Natural killer cell (primary cell): ENCODE data around the gene ZFYVE27. TPM values are rescaled to one million over a fixed set of nuclear protein-coding genes. Genes with fewer than 3 reads are reported as not detected.

Experiments
- ATAC-seq, 3 donors: fragments of 150-1000 bp in 2 of 3; fragments of 200-7000 bp in 1 of 3; cut with Tn5 transposase; 1 replicate in 1 of 3; 2 replicates in 2 of 3; pipeline ENCODE4 v1.10.0; 2021; ENCODE audit warnings: mild to moderate bottlenecking in 2 of 3, moderate library complexity in 2 of 3
- DNase-seq, 2 donors: peaks; one replicate each; pipeline versions ENCODE4 v3.0.0 to v3.0.0-alpha.2; 2013 to 2021; ENCODE audit warnings: mixed read lengths in 1 of 2
- H3K27ac ChIP-seq: one replicate; pipeline ENCODE4 v1.5.1; 2013; ENCODE audit warnings: mild to moderate bottlenecking, low read length
- H3K27me3 ChIP-seq: one replicate; pipeline ENCODE4 v1.6.1; 2013; ENCODE audit warnings: low read length; ENCODE audit not compliant: control insufficient read depth, insufficient read depth
- H3K36me3 ChIP-seq: one replicate; pipeline ENCODE4 v1.6.1; 2013; ENCODE audit warnings: low read length; ENCODE audit not compliant: control insufficient read depth, insufficient read depth
- H3K4me1 ChIP-seq: one replicate; pipeline ENCODE4 v1.6.1; 2013; ENCODE audit warnings: low read length; ENCODE audit not compliant: control insufficient read depth, insufficient read depth
- H3K4me3 ChIP-seq: one replicate; pipeline ENCODE4 v1.5.1; 2013; ENCODE audit warnings: low read length
- H3K9me3 ChIP-seq: one replicate; pipeline ENCODE4 v1.6.1; 2013; ENCODE audit warnings: low read length; ENCODE audit not compliant: control insufficient read depth, insufficient read depth
- H3K27ac Mint-ChIP-seq, 2 donors: one replicate each; pipeline ENCODE4 v1.8.0; 2022; ENCODE audit warnings: mild to moderate bottlenecking in 2 of 2, mixed read lengths in 2 of 2, moderate library complexity in 1 of 2
- H3K27me3 Mint-ChIP-seq, 2 donors: one replicate each; pipeline ENCODE4 v1.8.0; 2022; ENCODE audit warnings: low read depth in 2 of 2, mixed read lengths in 2 of 2
- H3K36me3 Mint-ChIP-seq: one replicate; pipeline ENCODE4 v1.8.0; 2022; ENCODE audit warnings: mixed read lengths
- H3K4me1 Mint-ChIP-seq, 2 donors: one replicate each; pipeline ENCODE4 v1.8.0; 2022; ENCODE audit warnings: mixed read lengths in 2 of 2
- H3K4me3 Mint-ChIP-seq: one replicate; pipeline ENCODE4 v1.8.0; 2022; ENCODE audit warnings: mild to moderate bottlenecking, moderate library complexity, mixed read lengths
- H3K9me3 Mint-ChIP-seq, 2 donors: one replicate each; pipeline ENCODE4 v1.8.0; 2022; ENCODE audit warnings: mixed read lengths in 2 of 2
- CTCF ChIP-seq: fragments of 200-600 bp; IDR thresholded peaks from one replicate; pipeline ENCODE4 v1.8.0; 2022; ENCODE audit warnings: antibody characterized with exemption
- WGBS: methylation state at CpG from one replicate; pipeline ENCODE4 v1.1.7; 2013; ENCODE audit warnings: missing lambda C conversion rate; ENCODE audit not compliant: insufficient coverage; 5-methylcytosine and 5-hydroxymethylcytosine counted together
- intact Hi-C: fragments of 100-400 bp; cut with micrococcal nuclease; formaldehyde crosslinking; loops from one replicate; pipeline ENCODE4 v1.14.2; 2022
- total RNA-seq, 4 donors: library from RNA; stranded (reverse); fragments of 120-200 nt in 1 of 4; gene quantifications; one replicate each; pipeline versions ENCODE4 v1.2.3 to v1.2.4, GENCODE V29; 2013 to 2022

Gene ZFYVE27
- total RNA-seq, 3 donors from 2014 or later (not counting 1 experiment from before 2014, with no cell fraction given) = 63.0 to 82.8 (median 76.4) TPM

GRCh38 chr10:97724341-97724941 lies 12.5 kb upstream of the ZFYVE27 start:
- H3K4me3 Mint-ChIP-seq = no peak overlapping the region
- DNase-seq = no peak
- no peaks in the 10 kb centered on the region for H3K9me3 Mint-ChIP-seq
- Histone ChIP-seq H3K9me3 (no peaks in the 10 kb centered on the region), H3K27ac (no peak overlapping the region), H3K4me1 (no peaks in the 10 kb centered on the region), H3K27me3 (no peaks in the 10 kb centered on the region), H3K36me3 (no peaks in the 10 kb centered on the region), H3K4me3 (no peak overlapping the region)
- H3K27ac Mint-ChIP-seq = no peak overlapping the region
- 78% methylated on average over 4 of the region's 5 CpGs for WGBS
- no peaks in the 10 kb centered on the region for H3K36me3 Mint-ChIP-seq
- no peak for TF ChIP-seq CTCF
- no peaks in the 10 kb centered on the region for H3K4me1 Mint-ChIP-seq
- no peak for ATAC-seq
- H3K27me3 Mint-ChIP-seq = peaks cover 9 to 11% of the 10 kb centered on the region in 2 donors
- intact Hi-C loops = no loop called here

GRCh38 chr10:97726636-97727178 lies 10.2 kb upstream of the ZFYVE27 start:
- no peak overlapping the region for H3K4me3 Mint-ChIP-seq
- 95% methylated on average over 7 of the region's 8 CpGs for WGBS
- no peaks in the 10 kb centered on the region for H3K27me3 ChIP-seq
- H3K27ac Mint-ChIP-seq = no peak overlapping the region
- no peaks in the 10 kb centered on the region for H3K9me3 ChIP-seq
- no peaks in the 10 kb centered on the region for H3K9me3 Mint-ChIP-seq
- no peak overlapping the region for H3K4me3 ChIP-seq
- intact Hi-C loops = no loop called here
- peaks cover 8 to 15% of the 10 kb centered on the region in 2 donors for H3K27me3 Mint-ChIP-seq
- H3K36me3 ChIP-seq = no peaks in the 10 kb centered on the region
- no peak overlapping the region for H3K27ac ChIP-seq
- ATAC-seq (no peak), DNase-seq (no peak)
- H3K4me1 ChIP-seq = no peaks in the 10 kb centered on the region
- H3K4me1 Mint-ChIP-seq = no peaks in the 10 kb centered on the region
- TF ChIP-seq CTCF = no peak
- no peaks in the 10 kb centered on the region for H3K36me3 Mint-ChIP-seq

- Mint-ChIP-seq H3K4me3 (no peak overlapping the region), H3K27me3 (peaks cover 8 to 15% of the 10 kb centered on the region in 2 donors), H3K9me3 (no peaks in the 10 kb centered on the region), H3K27ac (no peak overlapping the region), H3K36me3 (no peaks in the 10 kb centered on the region), H3K4me1 (no peaks in the 10 kb centered on the region)
- Histone ChIP-seq H3K27me3 (no peaks in the 10 kb centered on the region), H3K36me3 (no peaks in the 10 kb centered on the region), H3K4me1 (no peaks in the 10 kb centered on the region), H3K4me3 (no peak overlapping the region), H3K9me3 (no peaks in the 10 kb centered on the region), H3K27ac (no peak overlapping the region)
- ATAC-seq (no peak), DNase-seq (no peak)
- TF ChIP-seq CTCF = no peak
- 92% methylated on average over 5 of the region's 5 CpGs for WGBS
- intact Hi-C loops = no loop called here
Measured at GRCh38 chr10:97729014-97729413, 7.9 kb upstream of the ZFYVE27 start.
